WTC11 (cell line): Measurements from ENCODE around the gene TBX4.

ENCODE experiments used
- ATF3 ChIP-seq: sonication (generic); formaldehyde crosslinking; conservative IDR thresholded peaks from 2 replicates; pipeline ENCODE4 v1.8.1; 2022; ENCODE audit warnings: mild to moderate bottlenecking, missing genetic modification reagents
- CTCF ChIP-seq: fragments of 200-600 bp; IDR thresholded peaks from 2 replicates; pipeline ENCODE4 v1.8.0; 2022; ENCODE audit warnings: antibody characterized with exemption
- E2F4 ChIP-seq: sonication (generic); formaldehyde crosslinking; IDR thresholded peaks from 2 replicates; pipeline ENCODE4 v1.8.1; 2022; ENCODE audit warnings: low read depth, mild to moderate bottlenecking, moderate library complexity, missing genetic modification reagents, borderline replicate concordance
- FOXJ3 ChIP-seq: sonication (generic); formaldehyde crosslinking; IDR thresholded peaks from 2 replicates; pipeline ENCODE4 v1.9.0; 2021; ENCODE audit warnings: missing genetic modification reagents, mild to moderate bottlenecking, borderline replicate concordance
- KAT7 ChIP-seq: sonication (generic); formaldehyde crosslinking; IDR thresholded peaks from 2 replicates; pipeline ENCODE4 v1.8.1; 2023; ENCODE audit warnings: missing genetic modification reagents, mild to moderate bottlenecking, borderline replicate concordance
- MAX ChIP-seq: sonication (generic); formaldehyde crosslinking; IDR thresholded peaks from 2 replicates; pipeline ENCODE4 v1.8.0; 2022; ENCODE audit warnings: mild to moderate bottlenecking, missing genetic modification reagents
- NFE2L1 ChIP-seq: sonication (generic); formaldehyde crosslinking; IDR thresholded peaks from 2 replicates; pipeline ENCODE4 v1.8.1; 2023; ENCODE audit warnings: missing genetic modification reagents
- NR2C2 ChIP-seq: sonication (generic); formaldehyde crosslinking; IDR thresholded peaks from 2 replicates; pipeline ENCODE4 v1.8.0; 2022; ENCODE audit warnings: mild to moderate bottlenecking, missing genetic modification reagents
- ZNF263 ChIP-seq: sonication (generic); formaldehyde crosslinking; IDR thresholded peaks from 2 replicates; pipeline ENCODE4 v1.8.1; 2022; ENCODE audit warnings: low read depth, mild to moderate bottlenecking, moderate library complexity, missing genetic modification reagents
- TF ChIP-seq, protein P1 (sequence below): sonication (generic); formaldehyde crosslinking; IDR thresholded peaks from 2 replicates; pipeline ENCODE4 v1.8.1; 2022; ENCODE audit warnings: missing genetic modification reagents, borderline replicate concordance

DNA sequence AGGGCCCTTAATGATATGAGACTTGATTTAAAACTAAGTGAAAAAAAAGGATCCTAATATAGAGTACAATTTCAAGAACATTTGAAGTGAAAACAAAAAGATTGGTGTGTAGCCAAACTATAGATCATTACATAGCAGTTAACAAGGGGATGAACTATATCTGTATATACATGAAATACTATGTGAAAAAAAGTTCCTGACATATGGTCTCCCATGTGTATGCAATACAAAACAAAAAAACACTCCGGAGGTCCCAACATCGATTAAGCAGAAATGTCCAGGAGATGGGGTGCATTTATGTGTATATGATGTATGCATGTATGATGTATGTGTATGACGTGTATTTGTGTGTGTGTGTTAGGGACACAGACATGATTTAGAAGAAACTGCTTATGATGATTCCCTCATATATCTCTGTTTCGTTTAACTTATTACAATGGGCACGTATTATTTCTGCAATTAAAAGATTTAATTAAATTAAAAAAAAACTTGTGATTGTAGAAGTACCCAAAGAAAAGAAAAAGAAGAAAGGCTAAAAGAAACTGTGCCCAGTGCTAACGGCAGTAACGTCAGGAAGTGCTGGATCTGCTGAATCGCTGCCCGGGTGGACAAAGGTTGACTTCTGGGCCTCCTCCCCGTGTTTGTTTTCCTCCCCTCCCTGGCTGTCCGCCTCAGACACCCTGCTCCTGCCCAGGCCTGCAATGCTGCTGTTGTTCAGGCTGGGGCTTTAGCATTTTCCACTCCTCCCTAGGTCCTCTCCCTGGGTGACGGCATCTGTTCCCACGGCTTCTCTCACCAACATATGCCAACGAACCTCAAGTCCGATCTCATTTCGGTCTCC, 36.9 kb downstream of the TBX4 start:
- TF ChIP-seq CTCF (no peak), FOXJ3 (no peak), ZNF263 (CRISPR knock-in tag) (no peak), MAX (CRISPR knock-in tag) (no peak), E2F4 (CRISPR knock-in tag) (no peak), NR2C2 (CRISPR knock-in tag) (no peak), NFE2L1 (CRISPR knock-in tag) (no peak), ATF3 (no peak), KAT7 (no peak)
- TF ChIP-seq, protein P1, sequence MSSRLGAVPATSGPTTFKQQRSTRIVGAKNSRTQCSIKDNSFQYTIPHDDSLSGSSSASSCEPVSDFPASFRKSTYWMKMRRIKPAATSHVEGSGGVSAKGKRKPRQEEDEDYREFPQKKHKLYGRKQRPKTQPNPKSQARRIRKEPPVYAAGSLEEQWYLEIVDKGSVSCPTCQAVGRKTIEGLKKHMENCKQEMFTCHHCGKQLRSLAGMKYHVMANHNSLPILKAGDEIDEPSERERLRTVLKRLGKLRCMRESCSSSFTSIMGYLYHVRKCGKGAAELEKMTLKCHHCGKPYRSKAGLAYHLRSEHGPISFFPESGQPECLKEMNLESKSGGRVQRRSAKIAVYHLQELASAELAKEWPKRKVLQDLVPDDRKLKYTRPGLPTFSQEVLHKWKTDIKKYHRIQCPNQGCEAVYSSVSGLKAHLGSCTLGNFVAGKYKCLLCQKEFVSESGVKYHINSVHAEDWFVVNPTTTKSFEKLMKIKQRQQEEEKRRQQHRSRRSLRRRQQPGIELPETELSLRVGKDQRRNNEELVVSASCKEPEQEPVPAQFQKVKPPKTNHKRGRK = no peak
